ENCODE results near the gene PON1. TPM values are rescaled to one million over a fixed set of nuclear protein-coding genes. Genes with fewer than 3 reads are reported as not detected.
A peak's percentile ranks its signal among the peaks of the same experiment; 100 is the strongest.

PON1 gene
- not detected in 2 replicates for total RNA-seq (2021; fragmentation: NEBNext Ultra II Directional; extraction: Animal tissue kit (Norgen Biotek cat#: 25700))
- not detected in 2 replicates for polyA plus RNA-seq (2011; rRNA removed)
- not detected for polyA plus RNA-seq (2011; cell fraction: cytosol; rRNA removed)
- not detected for polyA plus RNA-seq (2011; cell fraction: nucleus; rRNA removed)
- polyA plus RNA-seq (2012, experiment 1 of 2): 0.59 TPM in 1 of 4 replicates, not detected in the others
- polyA plus RNA-seq (2012, experiment 2 of 2): not detected
- not detected for polyA plus RNA-seq (2013, experiment 1 of 2)
- 0.07 TPM for polyA plus RNA-seq (2013, experiment 2 of 2)
- 0.38 and 1.3 TPM in 2 replicates for polyA minus RNA-seq (2011; rRNA and poly(A)+ RNA removed)
- not detected for polyA minus RNA-seq (2011; cell fraction: cytosol; rRNA and poly(A)+ RNA removed)
- polyA minus RNA-seq (2011; cell fraction: nucleus; rRNA and poly(A)+ RNA removed): not detected
- long read RNA-seq, experiment 1: 0 reads
- long read RNA-seq, experiment 2, partial matches to known transcripts: 0 of 2 reads
- long read RNA-seq, experiment 2, other reads (novel, unspliced or antisense): 0 of 2 reads

DNA sequence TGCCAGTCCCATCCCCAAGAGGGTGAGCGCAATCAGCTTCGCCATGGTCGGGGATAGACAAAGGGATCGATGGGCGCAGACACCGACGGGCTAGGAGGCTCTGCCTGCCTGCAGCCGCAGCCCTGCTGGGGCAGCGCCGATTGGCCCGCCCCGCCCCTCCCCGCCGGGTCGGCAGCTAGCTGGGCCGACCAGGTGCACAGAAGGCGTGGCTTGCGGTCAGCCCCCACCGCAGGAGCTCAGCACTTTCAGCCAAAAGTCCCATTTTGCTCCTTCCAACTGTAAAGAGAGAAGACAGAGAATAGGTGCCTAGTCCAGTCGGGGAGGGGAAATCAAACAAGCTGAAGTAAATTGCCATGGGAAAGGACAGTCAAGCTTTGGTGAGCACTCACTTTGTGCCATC, at the start of gene PON1:
TSS of gene PON1 (minus strand) at position 102 of the 400 bp plus-strand sequence. CDS start at position 45, 57 bp downstream.
- Histone ChIP-seq H3K9me3 (ENCODE audit: insufficient read depth in 2 of 2, low read depth in 1 of 2, low read length in 1 of 2) (no peaks in the 10 kb centered on the region), H2AFZ (ENCODE audit: low read length) (peak within 1 kb of the TSS; percentile 71; the same call in 1 of the 2 replicates), H3K4me2 (ENCODE audit: insufficient read depth in 1 of 2, low read depth in 2 of 2, low read length in 2 of 2) (peak within 1 kb of the TSS; percentile 44 to 78), H2AK5ac (ENCODE audit: low read depth, low read length) (no peak within 1 kb of the TSS), H2BK120ac (replicated peaks; ENCODE audit: low read depth, low read length) (no peak within 1 kb of the TSS), H4K20me1 (replicated peaks in 1 of 2; ENCODE audit: control insufficient read depth in 1 of 2, insufficient read depth in 2 of 2, low read length in 2 of 2) (no peaks in the 10 kb centered on the region), H3K79me1 (ENCODE audit: low read depth, low read length) (no peaks in the 10 kb centered on the region), H4K5ac (ENCODE audit: insufficient read length, low read depth, low read length) (no peak within 1 kb of the TSS), H3K23me2 (ENCODE audit: low read depth, low read length) (no peaks in the 10 kb centered on the region), H2BK5ac (ENCODE audit: low read depth, low read length) (no peak within 1 kb of the TSS), H3K27me3 (replicated peaks in 1 of 4; ENCODE audit: control insufficient read depth in 3 of 4, extremely low read depth in 1 of 4, insufficient read depth in 3 of 4, low read length in 3 of 4) (no peaks in the 10 kb centered on the region; a peak in 1 of 7 replicates), H3K4me3 (ENCODE audit: extremely low read depth in 1 of 4, insufficient read depth in 2 of 4, low read depth in 3 of 4, low read length in 4 of 4) (peak within 1 kb of the TSS in 2 of 4 experiments; percentile 5 to 26; a peak in 1 of 8 replicates), H2BK15ac (ENCODE audit: low read length) (no peak within 1 kb of the TSS), H3K18ac (ENCODE audit: extremely low read depth, low read length) (no peak within 1 kb of the TSS), H3K23ac (ENCODE audit: insufficient read length) (no peak within 1 kb of the TSS), H4K8ac (ENCODE audit: extremely low read depth, insufficient read depth, low read length) (peak within 1 kb of the TSS; percentile 9; the same call in 1 of the 2 replicates), H2BK20ac (ENCODE audit: low read length) (no peak within 1 kb of the TSS), H3K4ac (replicated peaks; ENCODE audit: insufficient read length, low read depth, low read length) (no peak within 1 kb of the TSS), H3K27ac (ENCODE audit: low read depth, low read length) (no peak within 1 kb of the TSS), H3K36me3 (ENCODE audit: control insufficient read depth in 2 of 4, insufficient read depth in 4 of 4, low read length in 3 of 4) (no peaks in the 10 kb centered on the region), H4K91ac (replicated peaks; ENCODE audit: insufficient read length, low read length) (no peak within 1 kb of the TSS), H3K4me1 (replicated peaks in 1 of 4; ENCODE audit: control insufficient read depth in 3 of 4, insufficient read depth in 4 of 4, low read length in 3 of 4) (peaks cover 0 to 7% (median 0%) of the 10 kb centered on the region in 4 experiments; a peak in 1 of 7 replicates), H3K14ac (ENCODE audit: insufficient read length) (no peak within 1 kb of the TSS), H2BK12ac (ENCODE audit: low read depth, low read length) (no peak within 1 kb of the TSS), H3K79me2 (ENCODE audit: control insufficient read depth in 1 of 2, insufficient read depth in 2 of 2, low read length in 2 of 2) (no peaks in the 10 kb centered on the region), H3K9ac (replicated peaks in 1 of 4; ENCODE audit: extremely low read depth in 1 of 4, low read depth in 3 of 4, low read length in 3 of 4) (no peak within 1 kb of the TSS; a peak in 1 of 7 replicates), H3K56ac (replicated peaks; ENCODE audit: insufficient read length, low read depth, low read length) (no peak within 1 kb of the TSS)
- no peak for TF ChIP-seq SIN3A (conservative IDR thresholded peaks at IDR 0.05 in 1 of 2, IDR thresholded peaks at IDR 0.05 in 1 of 2; ENCODE audit: low read depth in 1 of 2, low read length in 2 of 2)
- TF ChIP-seq KDM4A (IDR thresholded peaks at IDR 0.05; ENCODE audit: low read depth, low read length, severe bottlenecking): peak; percentile 29
- TF ChIP-seq, protein P1, sequence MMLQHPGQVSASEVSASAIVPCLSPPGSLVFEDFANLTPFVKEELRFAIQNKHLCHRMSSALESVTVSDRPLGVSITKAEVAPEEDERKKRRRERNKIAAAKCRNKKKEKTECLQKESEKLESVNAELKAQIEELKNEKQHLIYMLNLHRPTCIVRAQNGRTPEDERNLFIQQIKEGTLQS (IDR thresholded peaks at IDR 0.05; ENCODE audit: insufficient read depth, low read depth, low read length): no peak
- TF ChIP-seq CHD1 (IDR thresholded peaks at IDR 0.05; ENCODE audit: low read depth, low read length): no peak
- 29% methylated on average over 11 of the region's 20 CpGs; no CpG with 5 or more reads in 1 of the 2 experiments for WGBS, 2 experiments (ENCODE audit: extremely low coverage in 1 of 2, insufficient coverage in 1 of 2, insufficient read length in 1 of 2, insufficient replicate concordance in 2 of 2, low coverage in 1 of 2, low lambda C conversion rate in 2 of 2, missing lambda C conversion rate in 1 of 2)
- ChIA-PET CTCF (ENCODE audit: partially characterized antibody) (interaction anchor here (0.6 to 1.4 kb wide), 6 partner anchors 10 to 463 kb away, joined by 3 to 5 read pairs (median 3); no protein-coding TSS in a partner anchor), POLR2A (ENCODE audit: partially characterized antibody) (no interaction called here)
- DNase-seq (ENCODE audit: low read depth in 1 of 2, low spot score in 2 of 2) (no peak), FAIRE-seq (no peak)

All from H1 (cell line).